Right lobe of liver (tissue), 4 donors: ENCODE measurements around the gene MUSK.

Experiments used
- CTCF ChIP-seq, 4 donors: fragments of 200-600 bp in 3 of 4; fragments of 450-650 bp in 1 of 4; IDR thresholded peaks; one replicate each; pipeline versions ENCODE4 v1.5.1 to v1.8.0; 2016 to 2022; ENCODE audit warnings: antibody characterized with exemption in 4 of 4, mild to moderate bottlenecking in 2 of 4
- POLR2A ChIP-seq: fragments of 450-650 bp; IDR thresholded peaks from one replicate; pipeline ENCODE4 v1.6.1; 2017; ENCODE audit warnings: antibody characterized with exemption, mild to moderate bottlenecking
- donor health status: DM: no; HTN: no; CAD: no.
- donor health status: DM: no; HTN: no; CAD: no.
- donor health status: DM: no; HTN: yes; CAD: no.

GRCh38 chr9:110671849-110672248 is 3.3 kb downstream of the MUSK start:
- TF ChIP-seq POLR2A: no peak
- TF ChIP-seq CTCF (IDR thresholded peaks at IDR 0.05): no peak
